GM20000 (cell line): Measurements from ENCODE around the gene NHEJ1.

Source experiments
- DNase-seq: peaks from one replicate; pipeline ENCODE4 v3.0.0; 2012; ENCODE audit warnings: low spot score
- CTCF ChIP-seq: IDR thresholded peaks from 2 replicates; pipeline ENCODE4 v1.5.1; 2012; ENCODE audit warnings: mild to moderate bottlenecking, control low read depth; ENCODE audit errors: extremely low read depth, missing control alignments

Gene NHEJ1

GRCh38 chr2:219042750-219043149, 117.9 kb downstream of the NHEJ1 start:
- no peak for TF ChIP-seq CTCF
- no peak for DNase-seq

- DNase-seq = no peak
- no peak for TF ChIP-seq CTCF
These were observed 118.5 kb downstream of the NHEJ1 start for GRCh38 chr2:219042157-219042556.

DNA sequence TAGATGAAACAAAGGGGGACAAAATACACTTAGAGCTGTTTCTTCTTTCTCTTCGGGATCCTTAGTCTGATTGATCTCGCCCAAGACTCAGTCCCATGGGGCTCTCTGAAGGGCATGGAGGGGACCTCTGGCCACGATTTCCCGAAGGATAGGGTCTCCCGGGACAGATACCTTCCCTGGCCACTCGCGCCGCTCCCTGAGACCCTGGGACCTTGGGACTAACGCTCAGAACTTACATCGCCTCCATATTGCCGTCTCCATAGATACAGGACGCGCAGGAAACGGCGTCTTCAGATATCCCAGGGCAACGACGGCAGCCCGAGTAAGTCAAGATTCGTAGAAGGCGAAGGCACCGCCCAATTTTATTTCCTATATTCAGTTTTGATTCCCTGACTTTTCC, 119.4 kb downstream of the NHEJ1 start, which contains the start of gene CFAP65:
CFAP65 (minus strand) TSS at position 265 of the 400 bp plus-strand sequence. CDS start 2,468 bp downstream, outside the sequence.
- no peak for TF ChIP-seq CTCF
- DNase-seq = no peak

GRCh38 chr2:219038600-219038999, 122.0 kb downstream of the NHEJ1 start:
- DNase-seq = no peak
- TF ChIP-seq CTCF = no peak

GRCh38 chr2:219037783-219038499, 122.7 kb downstream of the NHEJ1 start:
- DNase-seq = no peak
- no peak for TF ChIP-seq CTCF

DNA sequence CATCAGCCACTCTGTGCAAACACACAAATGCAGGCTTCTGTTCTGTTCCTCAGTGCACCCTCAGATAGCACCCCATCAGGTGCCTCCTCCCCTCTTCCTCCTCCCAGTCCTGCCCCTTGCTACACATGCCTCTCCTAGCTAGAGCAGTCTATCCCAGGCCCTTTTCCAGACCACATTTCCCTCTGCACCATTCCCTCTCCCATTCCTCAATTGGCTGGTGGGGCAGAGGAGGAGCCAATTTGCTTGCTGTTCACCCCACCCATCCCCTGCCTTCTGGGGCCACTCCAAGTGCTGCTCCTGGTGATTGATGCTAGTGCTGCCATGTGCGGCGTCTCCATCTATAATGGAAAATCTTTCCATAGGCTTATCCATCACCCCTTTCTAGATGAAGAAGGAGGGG, 124.7 kb downstream of the NHEJ1 start:
- no peak for DNase-seq
- no peak for TF ChIP-seq CTCF

DNA sequence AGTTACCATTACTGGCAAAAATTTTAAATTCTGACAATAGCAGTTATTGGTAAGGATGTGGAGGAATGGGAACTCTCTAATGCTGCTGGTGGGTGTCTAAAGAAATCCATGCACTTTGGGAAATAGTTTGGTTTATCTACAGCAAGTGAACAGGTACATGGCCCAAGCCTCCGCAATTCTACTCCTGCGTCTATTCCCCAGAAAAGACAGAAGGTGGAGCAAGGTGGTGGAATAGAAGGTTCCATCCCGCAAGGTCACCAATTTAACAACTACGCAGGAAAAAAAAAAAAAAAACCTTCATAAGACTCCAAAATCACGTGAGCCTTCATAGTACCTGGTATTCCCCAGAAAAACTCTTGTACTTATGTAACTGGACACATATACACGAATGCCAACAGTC, 125.8 kb downstream of the NHEJ1 start:
- no peak for TF ChIP-seq CTCF
- no peak for DNase-seq
